HL-60 (cell line): ENCODE results near the gene ACTN1.

Experiments
- DNase-seq, 2 experiments: peaks; one replicate each; pipeline ENCODE4 v3.0.0-alpha.2; 2010 to 2020; ENCODE audit warnings: low read depth in 1 of 2, low spot score in 1 of 2
- H3K27ac ChIP-seq: fragments of 250-450 bp; sonication (Bioruptor Pico); replicated peaks from 2 replicates; pipeline ENCODE4 v1.5.1; 2020; ENCODE audit warnings: mild to moderate bottlenecking, moderate library complexity
- H3K27me3 ChIP-seq: fragments of 250-450 bp; sonication (Bioruptor Pico); 2 replicates; pipeline ENCODE4 v1.5.1; 2021; ENCODE audit warnings: mild to moderate bottlenecking, moderate library complexity; ENCODE audit not compliant: insufficient read depth, poor library complexity, severe bottlenecking
- H3K4me3 ChIP-seq: replicated peaks from 2 replicates; pipeline ENCODE4 v1.5.1; 2011; ENCODE audit warnings: mild to moderate bottlenecking, control low read depth, low read length; ENCODE audit not compliant: insufficient read depth
- GABPA ChIP-seq: IDR thresholded peaks from 2 replicates; pipeline ENCODE4 v1.6.1; 2012; ENCODE audit warnings: low read depth
- POLR2AphosphoS5 ChIP-seq: IDR thresholded peaks from 2 replicates; pipeline ENCODE4 v1.6.1; 2012; ENCODE audit warnings: low read depth
- SPI1 ChIP-seq: IDR thresholded peaks from 2 replicates; pipeline ENCODE4 v1.6.1; 2012; ENCODE audit warnings: low read depth, mild to moderate bottlenecking, borderline replicate concordance
- TF ChIP-seq, protein P1 (sequence below): IDR thresholded peaks from 2 replicates; pipeline ENCODE4 v1.6.1; 2012; ENCODE audit warnings: low read depth; ENCODE audit not compliant: insufficient replicate concordance
- TF ChIP-seq, protein P2 (sequence below): IDR thresholded peaks from one replicate; pipeline ENCODE4 v1.5.1; 2011; ENCODE audit warnings: low read length, control low read depth, inconsistent platforms; ENCODE audit not compliant: insufficient read depth

The ACTN1 gene

DNA sequence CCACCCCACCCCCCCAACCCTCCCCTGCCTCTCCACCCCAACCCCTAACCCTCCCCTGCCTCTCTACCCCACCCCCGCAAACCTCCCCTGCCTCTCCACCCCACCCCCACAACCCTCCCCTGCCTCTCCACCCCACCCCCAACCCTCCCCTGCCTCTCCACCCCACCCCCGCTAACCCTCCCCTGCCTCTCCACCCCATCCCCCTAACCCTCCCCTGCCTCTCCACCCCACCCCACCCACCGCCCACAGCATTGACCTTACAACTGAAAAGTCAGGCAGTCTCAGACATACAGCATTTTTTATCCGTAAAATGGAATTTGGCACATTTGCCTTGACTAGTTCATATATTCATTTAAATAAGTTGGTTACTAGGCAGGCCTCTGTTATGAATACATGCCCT lies 38.6 kb upstream of the ACTN1 start:
- Histone ChIP-seq H3K27me3 (no peaks in the 10 kb centered on the region), H3K4me3 (no peak overlapping the region), H3K27ac (no peak overlapping the region)
- TF ChIP-seq, protein P1, sequence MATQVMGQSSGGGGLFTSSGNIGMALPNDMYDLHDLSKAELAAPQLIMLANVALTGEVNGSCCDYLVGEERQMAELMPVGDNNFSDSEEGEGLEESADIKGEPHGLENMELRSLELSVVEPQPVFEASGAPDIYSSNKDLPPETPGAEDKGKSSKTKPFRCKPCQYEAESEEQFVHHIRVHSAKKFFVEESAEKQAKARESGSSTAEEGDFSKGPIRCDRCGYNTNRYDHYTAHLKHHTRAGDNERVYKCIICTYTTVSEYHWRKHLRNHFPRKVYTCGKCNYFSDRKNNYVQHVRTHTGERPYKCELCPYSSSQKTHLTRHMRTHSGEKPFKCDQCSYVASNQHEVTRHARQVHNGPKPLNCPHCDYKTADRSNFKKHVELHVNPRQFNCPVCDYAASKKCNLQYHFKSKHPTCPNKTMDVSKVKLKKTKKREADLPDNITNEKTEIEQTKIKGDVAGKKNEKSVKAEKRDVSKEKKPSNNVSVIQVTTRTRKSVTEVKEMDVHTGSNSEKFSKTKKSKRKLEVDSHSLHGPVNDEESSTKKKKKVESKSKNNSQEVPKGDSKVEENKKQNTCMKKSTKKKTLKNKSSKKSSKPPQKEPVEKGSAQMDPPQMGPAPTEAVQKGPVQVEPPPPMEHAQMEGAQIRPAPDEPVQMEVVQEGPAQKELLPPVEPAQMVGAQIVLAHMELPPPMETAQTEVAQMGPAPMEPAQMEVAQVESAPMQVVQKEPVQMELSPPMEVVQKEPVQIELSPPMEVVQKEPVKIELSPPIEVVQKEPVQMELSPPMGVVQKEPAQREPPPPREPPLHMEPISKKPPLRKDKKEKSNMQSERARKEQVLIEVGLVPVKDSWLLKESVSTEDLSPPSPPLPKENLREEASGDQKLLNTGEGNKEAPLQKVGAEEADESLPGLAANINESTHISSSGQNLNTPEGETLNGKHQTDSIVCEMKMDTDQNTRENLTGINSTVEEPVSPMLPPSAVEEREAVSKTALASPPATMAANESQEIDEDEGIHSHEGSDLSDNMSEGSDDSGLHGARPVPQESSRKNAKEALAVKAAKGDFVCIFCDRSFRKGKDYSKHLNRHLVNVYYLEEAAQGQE = no peak
- TF ChIP-seq POLR2AphosphoS5 = no peak
- TF ChIP-seq, protein P2, sequence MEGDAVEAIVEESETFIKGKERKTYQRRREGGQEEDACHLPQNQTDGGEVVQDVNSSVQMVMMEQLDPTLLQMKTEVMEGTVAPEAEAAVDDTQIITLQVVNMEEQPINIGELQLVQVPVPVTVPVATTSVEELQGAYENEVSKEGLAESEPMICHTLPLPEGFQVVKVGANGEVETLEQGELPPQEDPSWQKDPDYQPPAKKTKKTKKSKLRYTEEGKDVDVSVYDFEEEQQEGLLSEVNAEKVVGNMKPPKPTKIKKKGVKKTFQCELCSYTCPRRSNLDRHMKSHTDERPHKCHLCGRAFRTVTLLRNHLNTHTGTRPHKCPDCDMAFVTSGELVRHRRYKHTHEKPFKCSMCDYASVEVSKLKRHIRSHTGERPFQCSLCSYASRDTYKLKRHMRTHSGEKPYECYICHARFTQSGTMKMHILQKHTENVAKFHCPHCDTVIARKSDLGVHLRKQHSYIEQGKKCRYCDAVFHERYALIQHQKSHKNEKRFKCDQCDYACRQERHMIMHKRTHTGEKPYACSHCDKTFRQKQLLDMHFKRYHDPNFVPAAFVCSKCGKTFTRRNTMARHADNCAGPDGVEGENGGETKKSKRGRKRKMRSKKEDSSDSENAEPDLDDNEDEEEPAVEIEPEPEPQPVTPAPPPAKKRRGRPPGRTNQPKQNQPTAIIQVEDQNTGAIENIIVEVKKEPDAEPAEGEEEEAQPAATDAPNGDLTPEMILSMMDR = no peak
- TF ChIP-seq SPI1 = no peak
- no peak for TF ChIP-seq GABPA
- no peak for DNase-seq

DNA sequence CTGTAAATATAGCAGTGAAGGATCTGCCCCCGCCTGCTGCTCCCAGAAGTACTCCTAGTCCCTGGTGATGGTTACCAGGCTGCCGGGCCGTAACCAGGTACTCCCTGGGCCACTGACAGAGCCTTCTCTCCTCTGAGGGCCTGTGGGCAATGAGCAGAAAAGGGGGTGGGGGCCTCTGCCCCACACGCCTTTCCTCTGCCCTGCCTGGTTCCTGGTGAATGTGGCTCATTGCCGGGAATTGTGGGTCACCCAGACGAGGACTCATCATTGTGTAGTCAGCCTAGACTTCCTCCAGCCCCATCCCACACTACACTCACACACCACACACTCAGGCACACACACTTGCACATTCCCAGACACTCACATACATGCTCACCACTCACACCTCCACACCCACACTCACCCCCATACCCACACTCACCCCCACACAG lies 35.7 kb upstream of the ACTN1 start:
- TF ChIP-seq, protein P2 = no peak
- no peak for TF ChIP-seq SPI1
- TF ChIP-seq POLR2AphosphoS5 = no peak
- H3K4me3 ChIP-seq = no peak overlapping the region
- peak overlapping the region; percentile 63 for H3K27ac ChIP-seq
- no peak for DNase-seq
- no peaks in the 10 kb centered on the region for H3K27me3 ChIP-seq

DNA sequence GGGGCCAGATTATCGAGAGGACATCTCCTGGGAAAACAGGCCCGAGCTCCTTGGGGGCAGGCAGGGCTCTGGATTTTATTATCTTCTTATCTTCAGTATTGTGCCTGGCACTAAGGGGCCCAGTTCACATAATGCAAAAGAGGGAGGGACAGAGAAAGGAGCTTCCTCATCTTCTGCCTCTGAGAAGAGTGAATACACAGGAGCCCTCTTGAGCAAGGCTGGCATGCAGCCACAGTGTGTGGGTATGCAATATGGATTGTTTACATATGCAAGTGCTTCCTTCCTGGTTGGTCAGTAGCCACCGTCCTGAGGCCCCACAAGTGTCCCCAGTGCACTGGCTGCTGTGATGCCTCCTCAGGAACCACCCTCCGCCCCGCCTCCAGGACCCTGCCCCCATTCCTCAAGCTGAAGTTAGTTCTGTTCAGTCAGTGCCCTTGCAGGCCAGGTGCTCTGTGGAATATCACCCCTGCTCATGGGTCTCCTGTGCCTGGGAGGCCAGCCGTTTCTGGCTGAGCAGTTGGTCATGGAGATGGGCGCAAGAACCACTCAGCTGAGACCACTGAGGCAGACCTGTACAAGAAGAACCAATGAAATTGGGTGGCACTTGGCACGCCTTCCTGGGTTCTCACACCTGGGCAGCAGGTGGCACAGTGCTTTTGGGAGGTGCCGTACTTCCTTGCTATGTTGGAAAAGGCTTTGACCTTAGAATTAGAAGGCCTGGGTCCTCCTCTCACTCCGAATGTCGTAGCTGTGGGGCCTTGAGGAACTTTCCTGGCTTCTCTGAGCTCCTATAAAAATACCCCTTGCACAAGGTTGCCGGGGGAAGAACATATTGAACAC lies 35.1 kb upstream of the ACTN1 start:
- peak; percentile 88 to 96 for DNase-seq
- peak; percentile 54; the same call in 1 of the 2 replicates for TF ChIP-seq POLR2AphosphoS5
- TF ChIP-seq, protein P2 = no peak
- Histone ChIP-seq H3K27ac (peak overlapping the region; percentile 70), H3K27me3 (no peaks in the 10 kb centered on the region), H3K4me3 (no peak overlapping the region)

DNA sequence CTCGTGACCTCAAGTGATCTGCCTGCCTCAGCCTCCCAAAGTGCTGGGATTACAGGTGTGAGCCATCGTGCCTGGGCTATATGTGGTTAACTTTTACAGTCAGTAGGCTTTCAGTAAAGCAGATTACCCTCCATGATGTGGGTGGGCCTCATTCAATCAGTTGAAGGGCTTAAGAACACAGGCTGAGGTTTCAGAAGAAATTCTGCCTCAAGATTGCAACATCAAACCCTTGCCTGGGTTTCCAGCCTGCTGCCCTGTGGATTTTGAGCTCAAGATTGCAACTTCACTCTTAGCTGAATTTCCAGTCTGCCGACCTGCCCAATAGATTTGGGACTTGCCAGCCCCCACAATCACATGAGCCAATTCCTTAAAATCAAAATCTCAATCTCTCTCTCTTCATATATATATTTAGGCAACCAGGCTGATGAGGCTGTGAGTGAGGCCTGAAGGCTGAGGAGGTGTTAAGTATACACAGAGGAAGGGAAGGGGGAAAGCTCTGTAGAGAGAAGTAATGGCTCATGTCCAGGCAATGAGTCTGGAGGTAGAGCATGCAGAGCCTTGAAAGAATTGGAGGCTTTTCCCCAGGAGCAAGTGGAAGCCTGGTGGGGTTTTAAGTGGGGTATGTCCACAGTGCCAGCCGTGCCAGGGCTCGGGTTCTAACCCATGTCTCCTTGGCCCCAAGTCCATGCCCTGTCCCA lies 33.3 kb upstream of the ACTN1 start:
- Histone ChIP-seq H3K27me3 (no peaks in the 10 kb centered on the region), H3K4me3 (no peak overlapping the region), H3K27ac (no peak overlapping the region)
- DNase-seq = peak in 1 of 2 experiments; percentile 18
- TF ChIP-seq POLR2AphosphoS5 (no peak), SPI1 (no peak), GABPA (no peak)
- TF ChIP-seq, protein P1 = no peak
- TF ChIP-seq, protein P2 = no peak
